ENCODE results near the gene FTH1. TPM values are rescaled to one million over a fixed set of nuclear protein-coding genes. Genes with fewer than 3 reads are reported as not detected.
A peak's percentile ranks its signal among the peaks of the same experiment; 100 is the strongest.

The FTH1 gene
- total RNA-seq, 1 donor from 2014 or later, result 4,616 TPM

- Histone ChIP-seq H3K27ac (no peak overlapping the region), H3K27me3 (ENCODE audit: low read depth) (no peaks in the 10 kb centered on the region), H3K4me1 (peaks cover 80% of the 10 kb centered on the region), H3K9me3 (no peaks in the 10 kb centered on the region), H3K4me3 (no peak overlapping the region), H3K36me3 (no peaks in the 10 kb centered on the region)
- ATAC-seq (no peak), DNase-seq (no peak)
- intact Hi-C loops (cut with DNase I), result no loop called here
- TF ChIP-seq CTCF (IDR thresholded peaks at IDR 0.05), result no peak
These were observed 8.4 kb upstream of the FTH1 start for GRCh38 chr11:61975638-61976419.

- Histone ChIP-seq H3K27me3 (ENCODE audit: low read depth) (no peaks in the 10 kb centered on the region), H3K36me3 (no peaks in the 10 kb centered on the region), H3K27ac (no peak overlapping the region), H3K4me1 (peaks cover 88% of the 10 kb centered on the region), H3K4me3 (no peak overlapping the region), H3K9me3 (no peaks in the 10 kb centered on the region)
- DNase-seq (no peak), ATAC-seq (peak in 1 of 2 donors; percentile 4)
- no peak for TF ChIP-seq CTCF (IDR thresholded peaks at IDR 0.05)
- intact Hi-C loops (cut with DNase I), result no loop called here
These were observed 7.6 kb upstream of the FTH1 start for GRCh38 chr11:61974766-61975631.

- no peaks in the 10 kb centered on the region for H3K36me3 ChIP-seq
- H3K9me3 ChIP-seq, result no peaks in the 10 kb centered on the region
- peaks cover 95% of the 10 kb centered on the region for H3K4me1 ChIP-seq
- H3K27me3 ChIP-seq (ENCODE audit: low read depth), result no peaks in the 10 kb centered on the region
- ATAC-seq, result no peak
- no peak overlapping the region for H3K4me3 ChIP-seq
- intact Hi-C loops (cut with DNase I), result no loop called here
- DNase-seq, result no peak
- TF ChIP-seq CTCF (IDR thresholded peaks at IDR 0.05), result no peak
- peak overlapping the region; percentile 97 for H3K27ac ChIP-seq
These were observed 6.2 kb upstream of the FTH1 start for GRCh38 chr11:61973476-61974162.

- H3K27ac ChIP-seq, result peak overlapping the region; percentile 97
- ATAC-seq, result peak; percentile 44 to 68
- peaks cover 94% of the 10 kb centered on the region for H3K4me1 ChIP-seq
- H3K36me3 ChIP-seq, result no peaks in the 10 kb centered on the region
- peak overlapping the region; percentile 6 for H3K4me3 ChIP-seq
- DNase-seq, result no peak
- H3K27me3 ChIP-seq (ENCODE audit: low read depth), result no peaks in the 10 kb centered on the region
- TF ChIP-seq CTCF (IDR thresholded peaks at IDR 0.05), result no peak
- intact Hi-C loops (cut with DNase I), result no loop called here
- no peaks in the 10 kb centered on the region for H3K9me3 ChIP-seq
These were observed 5.4 kb upstream of the FTH1 start for GRCh38 chr11:61972672-61973475.

Data from lower lobe of right lung (tissue), 2 donors.